ENCODE data around the gene BARHL2. TPM values are rescaled to one million over a fixed set of nuclear protein-coding genes. Genes with fewer than 3 reads are reported as not detected.

The BARHL2 gene
- total RNA-seq, 3 donors from 2014 or later = not detected

DNA sequence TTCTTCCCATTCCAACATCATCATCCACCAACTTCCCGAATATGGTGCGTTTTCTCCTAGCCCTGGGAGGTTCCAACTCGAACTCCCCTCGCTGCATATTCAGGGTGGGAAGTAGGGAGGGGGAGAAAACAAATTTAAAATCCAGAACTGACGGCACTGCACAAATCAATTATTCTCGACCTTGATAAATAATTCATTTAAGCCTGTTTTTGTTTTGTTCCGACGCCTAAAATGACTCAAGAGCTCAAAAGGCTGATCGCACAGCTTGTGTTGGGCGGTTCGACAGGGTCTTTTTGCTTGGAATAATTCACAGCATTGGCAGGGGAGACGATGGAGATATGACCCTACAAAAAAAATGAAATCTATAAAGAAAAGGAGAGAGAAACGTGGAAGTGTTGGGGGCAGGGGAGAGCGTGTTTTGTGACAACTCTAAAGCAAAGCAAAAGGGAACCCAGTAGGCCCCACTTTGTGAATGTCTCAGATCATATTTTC, 3.1 kb upstream of the BARHL2 start:
- Histone ChIP-seq H3K27me3 (peaks cover 7 to 97% of the 10 kb centered on the region in 2 donors), H3K9me3 (peaks cover 0 to 19% of the 10 kb centered on the region in 2 donors), H3K36me3 (no peaks in the 10 kb centered on the region), H3K4me1 (peaks cover 0 to 4% of the 10 kb centered on the region in 2 donors), H3K27ac (no peak overlapping the region), H3K4me3 (no peak overlapping the region)
- no peak for TF ChIP-seq POLR2A (IDR thresholded peaks at IDR 0.05)
- no peak for TF ChIP-seq POLR2AphosphoS5 (IDR thresholded peaks at IDR 0.05)
- no peak for TF ChIP-seq CTCF (IDR thresholded peaks at IDR 0.05)
- DNase-seq (ENCODE audit: low spot score in 2 of 2) = no peak
- intact Hi-C loops (cut with DNase I; ENCODE audit: low total_unique reads) = no loop called here

GRCh38 chr1:90719330-90720144, 2.4 kb upstream of the BARHL2 start:
- Histone ChIP-seq H3K27me3 (peaks cover 7 to 96% of the 10 kb centered on the region in 2 donors), H3K36me3 (no peaks in the 10 kb centered on the region), H3K4me1 (no peaks in the 10 kb centered on the region), H3K4me3 (peak overlapping the region in 1 of 3 donors; percentile 62), H3K9me3 (peaks cover 0 to 19% of the 10 kb centered on the region in 2 donors), H3K27ac (no peak overlapping the region)
- intact Hi-C loops (cut with DNase I; ENCODE audit: low total_unique reads) = no loop called here
- DNase-seq (ENCODE audit: low spot score in 2 of 2) = no peak
- TF ChIP-seq POLR2AphosphoS5 (IDR thresholded peaks at IDR 0.05) (no peak), POLR2A (IDR thresholded peaks at IDR 0.05) (no peak), CTCF (IDR thresholded peaks at IDR 0.05) (no peak)

- Histone ChIP-seq H3K4me3 (peak overlapping the region; percentile 30 to 62 (median 46)), H3K27ac (no peak overlapping the region), H3K4me1 (no peaks in the 10 kb centered on the region), H3K9me3 (peaks cover 0 to 19% of the 10 kb centered on the region in 2 donors), H3K36me3 (no peaks in the 10 kb centered on the region), H3K27me3 (peaks cover 4 to 96% of the 10 kb centered on the region in 2 donors)
- no peak for TF ChIP-seq POLR2A (IDR thresholded peaks at IDR 0.05)
- no peak for TF ChIP-seq POLR2AphosphoS5 (IDR thresholded peaks at IDR 0.05)
- no peak for TF ChIP-seq CTCF (IDR thresholded peaks at IDR 0.05)
- intact Hi-C loops (cut with DNase I; ENCODE audit: low total_unique reads) = no loop called here
- no peak for DNase-seq (ENCODE audit: low spot score in 2 of 2)
Measured at GRCh38 chr1:90718411-90719329, 1.6 kb upstream of the BARHL2 start.

- intact Hi-C loops (cut with DNase I; ENCODE audit: low total_unique reads) = no loop called here
- TF ChIP-seq CTCF (IDR thresholded peaks at IDR 0.05) (no peak), POLR2AphosphoS5 (IDR thresholded peaks at IDR 0.05) (no peak), POLR2A (IDR thresholded peaks at IDR 0.05) (no peak)
- no peak for DNase-seq (ENCODE audit: low spot score in 2 of 2)
- Histone ChIP-seq H3K36me3 (no peaks in the 10 kb centered on the region), H3K9me3 (peaks cover 0 to 19% of the 10 kb centered on the region in 2 donors), H3K4me1 (no peaks in the 10 kb centered on the region), H3K27me3 (peaks cover 6 to 96% of the 10 kb centered on the region in 2 donors), H3K4me3 (peak overlapping the region; percentile 30 to 62 (median 46)), H3K27ac (no peak overlapping the region)
Measured at GRCh38 chr1:90717665-90718410, 736 bp upstream of the BARHL2 start.

All from breast epithelium (tissue), 4 donors.